Activated CD4-positive, alpha-beta T cell treated with anti-CD3 and anti-CD28 coated beads for 4 hours (primary cell): ENCODE data around the gene CD8A.

ENCODE experiments used
- DNase-seq, 2 donors: peaks; one replicate each; pipeline ENCODE4 v3.0.0-alpha.2; 2020

Gene CD8A

GRCh38 chr2:86808315-86809161, 17.8 kb upstream of the CD8A start:
- DNase-seq = peak; percentile 85 to 93

GRCh38 chr2:86807468-86808275, 17.0 kb upstream of the CD8A start:
- peak in 1 of 2 donors; percentile 19 for DNase-seq

DNA sequence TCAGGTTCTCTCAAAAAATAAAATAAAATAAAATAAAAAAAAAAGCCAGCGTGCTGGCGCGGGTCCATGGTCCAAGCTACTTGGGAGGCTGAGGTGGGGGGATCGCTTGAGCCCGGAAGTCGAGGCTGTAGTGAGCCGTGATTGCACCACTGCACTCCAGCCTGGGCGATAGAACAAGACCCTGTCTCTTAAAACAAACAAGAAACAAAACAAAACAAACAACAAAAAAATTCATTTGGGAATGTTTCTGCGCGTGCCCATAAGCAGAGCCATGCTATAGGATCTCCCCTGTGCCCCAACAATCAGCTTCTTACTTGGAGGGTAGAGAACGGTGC, 16.4 kb upstream of the CD8A start:
- no peak for DNase-seq

DNA sequence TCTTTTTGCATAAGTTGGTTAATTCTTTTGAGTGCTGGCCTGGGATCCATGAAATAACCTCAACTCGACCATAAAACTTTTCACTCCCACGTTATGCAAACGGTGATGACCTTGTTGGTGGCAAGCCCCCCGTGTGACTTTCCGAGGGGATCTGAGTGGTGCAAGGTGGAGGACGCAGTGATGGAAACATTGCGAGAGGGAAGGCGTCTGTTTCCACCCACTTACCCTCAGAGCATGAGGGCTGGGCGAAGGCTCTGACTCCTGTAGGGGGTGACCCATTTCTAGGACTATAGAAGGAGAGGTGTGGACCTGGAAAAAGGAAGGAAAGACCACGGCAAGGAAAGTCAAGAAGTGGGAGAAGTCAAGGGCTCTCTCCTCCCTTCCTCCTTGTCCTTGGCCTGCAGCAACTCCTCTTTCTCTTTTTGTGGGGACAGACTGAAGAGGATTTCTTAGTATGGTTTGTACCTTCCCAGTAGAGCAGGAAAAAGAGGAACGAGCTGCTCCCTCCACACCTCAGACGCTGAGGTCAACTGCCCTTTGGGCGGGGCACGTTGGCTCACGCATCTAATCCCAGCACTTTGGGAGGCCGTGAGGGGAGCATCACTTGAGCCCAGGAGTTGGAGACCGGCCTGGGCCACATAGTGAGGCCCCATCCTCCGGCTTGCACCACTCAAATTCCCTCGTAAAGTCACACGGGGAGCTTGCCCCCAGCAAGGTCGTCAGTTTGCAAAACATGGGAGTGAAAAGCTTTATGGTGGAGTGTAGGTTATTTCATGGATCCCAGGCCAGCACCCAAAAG, 15.5 kb upstream of the CD8A start:
- no peak for DNase-seq

DNA sequence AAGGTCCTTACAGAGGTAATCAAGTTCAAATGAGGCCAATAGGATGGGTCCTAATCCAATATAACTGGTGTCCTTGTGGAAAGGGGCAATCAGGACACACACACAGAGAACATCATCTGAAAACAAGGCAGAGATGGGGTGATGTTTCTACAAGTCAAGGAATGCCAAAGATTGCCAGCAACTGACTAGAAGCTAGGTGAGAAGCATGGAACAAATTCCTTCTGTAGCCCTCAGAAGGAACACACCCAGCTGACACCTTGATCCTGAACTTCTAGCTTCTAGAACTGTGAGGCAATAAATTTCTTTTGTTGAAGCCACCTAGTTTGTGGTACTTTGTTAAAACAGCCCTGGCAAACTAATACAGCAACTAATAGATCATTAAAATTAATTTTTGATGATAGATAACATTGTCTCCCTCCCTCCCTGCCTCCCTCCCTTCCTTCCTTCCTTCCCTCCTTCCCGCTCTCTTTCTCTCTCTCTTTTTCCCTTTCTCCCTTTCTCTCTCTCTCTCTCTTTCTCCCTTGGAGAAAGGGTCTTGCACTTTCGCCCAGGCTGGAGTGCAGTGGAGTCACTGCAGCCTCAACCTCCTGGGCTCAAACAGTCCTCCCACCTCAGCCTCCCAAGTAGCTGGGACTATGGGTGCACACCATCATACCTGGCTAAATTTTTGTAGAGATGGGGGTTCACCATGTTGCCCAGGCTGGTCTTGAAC, 10.3 kb upstream of the CD8A start:
- DNase-seq = no peak

DNA sequence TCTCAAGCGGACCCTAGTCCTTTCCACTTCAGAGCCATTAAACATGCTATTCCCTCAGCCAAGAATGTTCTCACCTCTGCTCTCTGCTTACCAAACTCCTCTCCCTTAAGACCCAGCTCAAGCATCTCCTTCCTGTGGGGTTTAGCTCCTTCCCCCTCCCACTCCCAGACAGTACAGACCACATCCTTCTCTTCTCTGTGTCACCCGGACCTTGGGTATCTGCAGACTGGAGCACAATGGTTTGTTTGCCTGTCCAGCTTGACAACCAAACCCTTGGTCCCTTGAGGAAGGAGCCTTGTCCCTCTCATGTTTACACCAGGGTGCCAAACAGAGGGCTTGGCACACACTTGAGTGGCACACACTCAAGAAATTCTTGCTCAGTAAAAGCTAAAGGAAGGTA, 4.1 kb upstream of the CD8A start:
- DNase-seq = no peak

GRCh38 chr2:86793752-86794151, 3.0 kb upstream of the CD8A start:
- DNase-seq = no peak

DNA sequence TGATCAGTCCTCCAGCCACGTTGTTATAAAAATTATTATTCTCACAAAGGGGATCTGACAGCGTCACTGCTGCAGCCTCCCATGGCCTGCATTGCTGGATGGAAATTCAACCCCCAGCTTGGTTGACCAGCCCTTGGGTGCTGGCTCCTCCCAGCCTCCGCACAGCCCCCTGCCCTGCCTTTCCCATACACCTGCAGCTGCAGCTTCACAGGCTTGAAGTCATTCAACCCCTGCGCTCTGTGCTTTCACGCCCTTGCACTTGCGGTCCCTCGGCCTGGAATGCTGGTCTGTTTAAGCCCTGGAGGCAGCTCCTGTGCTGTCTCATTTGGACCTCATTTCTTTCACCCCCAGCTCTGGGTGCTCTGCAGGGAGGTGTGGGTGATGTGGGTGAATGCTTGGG, 860 bp upstream of the CD8A start:
- no peak for DNase-seq

DNA sequence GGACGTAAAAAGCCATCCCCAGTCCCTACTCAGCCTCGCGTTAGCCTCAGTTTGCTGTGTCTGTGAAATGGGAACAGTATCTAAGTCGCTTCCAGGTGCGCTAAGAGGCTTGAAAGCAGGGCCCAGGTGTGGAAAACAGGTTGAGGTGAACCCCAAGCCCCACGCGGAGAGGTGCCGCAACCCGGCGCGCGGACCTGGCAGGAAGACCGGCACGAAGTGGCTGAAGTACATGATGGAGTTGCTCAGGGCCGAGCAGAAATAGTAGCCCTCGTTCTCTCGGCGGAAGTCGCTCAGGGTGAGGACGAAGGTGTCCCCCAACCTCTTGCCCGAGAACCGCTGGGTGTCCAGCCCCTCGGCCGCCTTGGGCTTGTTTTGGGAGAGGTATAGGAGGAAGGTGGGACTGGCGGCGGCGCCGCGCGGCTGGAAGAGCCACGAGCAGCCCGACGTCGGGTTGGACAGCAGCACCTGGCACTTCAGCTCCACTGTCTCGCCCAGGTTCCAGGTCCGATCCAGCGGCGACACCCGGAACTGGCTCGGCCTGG, 508 bp downstream of the CD8A start:
- no peak for DNase-seq

- no peak for DNase-seq
These were observed 1.0 kb downstream of the CD8A start for GRCh38 chr2:86789687-86790133.

- DNase-seq = no peak
These were observed 1.6 kb downstream of the CD8A start for GRCh38 chr2:86788881-86789686.

DNA sequence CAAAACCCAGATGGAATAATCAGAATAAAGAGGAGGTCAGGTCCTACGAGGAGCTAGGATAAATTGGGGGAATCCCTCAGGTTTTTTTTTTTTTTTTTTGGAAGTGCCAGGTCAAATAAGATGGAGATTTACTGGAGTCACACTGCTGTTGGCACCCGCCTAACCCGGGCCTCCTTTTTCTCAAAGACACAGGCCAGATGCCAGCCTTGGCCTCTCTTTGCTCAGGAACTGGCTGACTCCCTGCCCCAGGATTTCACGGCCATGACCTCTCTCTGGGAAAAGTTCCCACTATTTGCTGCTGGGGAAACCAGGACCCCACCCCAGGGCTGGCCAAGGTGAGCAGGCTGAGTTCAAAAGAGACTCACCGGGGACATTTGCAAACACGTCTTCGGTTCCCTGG, 2.5 kb downstream of the CD8A start:
- DNase-seq = no peak

GRCh38 chr2:86787736-86788135, 3.0 kb downstream of the CD8A start:
- no peak for DNase-seq

DNA sequence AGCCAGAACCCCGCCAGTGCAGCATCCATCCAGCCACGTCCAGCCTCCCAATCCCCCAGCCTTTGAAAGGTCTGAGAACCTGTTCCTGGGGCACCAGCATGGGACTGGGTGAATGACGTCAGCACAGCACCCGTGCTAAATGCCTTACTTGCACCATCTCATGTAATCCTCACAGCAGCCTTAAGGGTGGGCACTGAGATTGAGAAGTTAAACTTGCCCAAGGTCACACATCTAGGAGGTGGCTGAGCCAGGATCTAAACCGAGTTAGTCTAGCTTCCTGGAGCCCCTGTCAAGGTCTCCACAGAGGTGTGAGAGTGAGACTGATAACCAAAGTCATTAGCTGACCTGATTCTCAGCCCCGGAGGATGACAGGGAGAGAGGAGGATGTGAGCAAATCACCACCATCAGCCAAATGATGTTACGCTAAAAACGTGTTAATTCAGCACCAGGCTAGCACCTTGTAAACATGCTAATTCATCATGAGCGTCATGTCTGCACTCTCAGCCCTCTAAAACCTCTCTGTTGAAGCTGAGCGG, 4.6 kb downstream of the CD8A start:
- no peak for DNase-seq

DNA sequence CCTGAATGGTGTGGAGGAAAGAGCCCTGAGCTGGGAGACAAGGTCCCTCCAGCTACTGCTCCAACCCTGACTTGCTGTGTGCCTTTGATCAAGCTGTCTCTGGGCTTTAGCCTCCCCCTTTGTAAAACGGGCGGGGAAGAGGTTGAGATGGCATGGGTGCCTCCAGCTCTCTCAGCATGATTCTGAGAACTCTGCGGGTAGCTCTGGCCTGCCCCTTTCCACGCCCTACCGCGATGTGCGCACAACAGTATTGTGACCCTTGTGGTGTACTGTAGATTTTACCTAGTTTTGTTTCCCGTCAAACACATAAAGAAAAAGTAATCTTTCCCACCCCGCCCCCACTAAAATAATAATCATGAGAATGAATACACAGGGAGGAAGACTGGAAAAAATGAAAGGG, 5.3 kb downstream of the CD8A start:
- DNase-seq = no peak

DNA sequence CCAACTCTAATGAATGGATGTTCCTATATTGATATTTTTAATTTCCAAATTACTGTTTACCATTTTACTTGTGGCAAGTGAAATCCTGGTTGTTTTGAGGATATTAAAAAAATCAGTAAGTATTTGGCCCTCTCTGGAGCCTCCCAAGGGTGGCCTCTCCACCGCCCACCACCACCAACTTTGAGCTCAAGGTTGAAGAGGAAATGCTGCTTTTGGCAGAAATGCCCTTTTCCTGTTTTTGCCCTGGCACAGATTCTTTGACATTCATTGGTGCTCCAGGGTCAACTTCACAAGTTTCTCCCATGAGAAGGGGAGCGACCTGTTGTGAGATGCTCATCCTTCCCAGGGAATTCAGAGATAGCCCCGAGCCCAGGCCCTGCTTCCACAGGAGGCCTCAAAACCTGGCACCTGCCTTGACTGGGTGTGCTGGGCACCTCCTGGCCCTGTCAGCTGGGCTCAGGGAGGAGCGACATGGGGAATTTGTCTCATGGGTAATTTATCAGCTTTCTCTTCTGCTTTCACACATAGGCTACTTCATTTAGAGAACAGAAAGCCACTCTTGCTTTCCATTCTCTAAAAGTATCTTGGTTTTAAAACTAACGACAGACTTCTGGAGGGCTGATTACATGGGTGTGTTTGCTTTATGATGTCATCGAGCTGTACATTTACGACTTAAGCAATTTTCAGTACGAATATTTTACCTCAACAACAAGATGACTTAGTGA, 6.9 kb downstream of the CD8A start:
- no peak for DNase-seq

DNA sequence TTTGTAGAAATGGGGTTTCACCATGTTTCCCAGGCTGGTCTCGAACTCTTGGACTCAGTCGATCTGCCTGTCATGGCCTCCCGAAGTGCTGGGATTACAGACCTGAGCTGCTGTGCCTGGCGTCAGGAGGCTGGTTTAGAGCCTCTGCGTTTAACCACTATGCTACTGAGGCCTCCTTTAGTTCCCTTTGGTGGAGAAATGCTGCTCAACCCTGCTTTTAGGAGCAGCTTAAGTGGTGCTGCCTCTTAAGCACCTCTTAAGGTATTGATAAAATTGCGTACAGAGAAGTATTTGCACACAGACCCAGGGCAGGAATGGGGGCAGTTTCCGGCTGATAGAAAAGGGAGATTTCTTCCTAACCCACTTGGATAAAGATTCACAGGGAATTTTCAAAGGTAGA, 8.0 kb downstream of the CD8A start:
- no peak for DNase-seq

DNA sequence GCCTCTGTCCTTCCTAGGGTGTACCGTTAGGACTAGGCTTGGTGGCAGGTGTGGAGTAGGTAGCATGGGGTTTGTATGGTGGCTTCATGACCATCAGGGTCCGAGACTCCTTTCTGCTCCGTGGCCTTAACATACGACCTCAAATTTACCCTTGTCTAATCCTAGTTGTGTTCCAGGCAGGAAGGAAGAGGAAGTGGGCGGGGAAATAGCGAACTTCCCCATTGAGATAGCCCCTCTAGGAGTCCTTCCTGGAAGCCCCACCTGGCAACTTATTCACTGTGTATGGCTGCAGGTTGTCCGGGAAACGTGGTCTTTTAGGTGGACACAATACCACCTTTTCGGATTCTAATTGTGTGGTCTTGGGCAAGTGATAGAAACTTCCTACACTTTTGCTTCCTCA, 9.3 kb downstream of the CD8A start:
- DNase-seq = no peak

DNA sequence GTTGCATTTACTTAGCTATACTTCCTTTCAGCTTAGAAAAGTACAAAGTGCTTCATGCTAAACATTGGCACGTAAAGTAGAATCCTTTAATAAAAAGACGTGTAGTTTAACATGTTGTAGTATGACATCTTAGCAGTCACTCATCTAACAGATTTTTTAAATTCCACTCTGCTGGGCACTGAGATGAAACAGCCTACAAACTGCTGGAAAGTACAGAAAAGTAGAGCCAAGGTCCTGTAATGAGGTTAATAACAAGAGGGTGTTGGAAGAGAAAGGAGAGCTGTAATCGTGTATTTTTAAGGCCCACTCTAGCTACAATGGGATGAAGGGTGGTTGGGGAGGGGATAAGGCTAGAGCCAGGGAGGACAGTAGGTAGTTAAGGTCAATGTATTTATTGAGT, 10.7 kb downstream of the CD8A start:
- no peak for DNase-seq

DNA sequence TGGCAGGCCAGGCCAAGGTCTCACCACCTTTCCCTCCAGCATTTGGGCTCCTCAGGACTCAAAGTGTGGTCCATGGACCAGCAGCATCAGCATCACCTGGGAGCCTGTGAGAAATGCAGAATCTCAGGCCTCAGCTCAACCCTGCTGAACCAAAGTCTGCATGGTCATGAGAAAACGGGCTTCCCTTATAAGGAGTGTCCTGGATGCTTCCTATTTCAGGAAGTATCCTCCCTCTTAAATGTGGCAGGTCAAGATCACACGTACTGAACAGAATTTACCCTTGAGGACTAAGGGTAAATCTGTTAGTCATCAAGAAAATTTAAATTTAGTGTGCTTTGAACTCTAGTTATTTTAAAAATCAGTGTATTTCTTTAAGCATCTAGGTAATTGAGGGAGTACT, 11.8 kb downstream of the CD8A start:
- DNase-seq = no peak

- DNase-seq = no peak
These were observed 14.2 kb downstream of the CD8A start for GRCh38 chr2:86776532-86776931.
